NT2/D1 (cell line): ENCODE measurements around the gene ATXN7.

ENCODE experiments used
- SUZ12 ChIP-seq: IDR thresholded peaks from 2 replicates; pipeline ENCODE4 v1.6.1; 2011; ENCODE audit not compliant: insufficient read length, insufficient read depth; ENCODE audit errors: extremely low read depth
- YY1 ChIP-seq: IDR thresholded peaks from 2 replicates; pipeline ENCODE4 v1.6.1; 2011; ENCODE audit not compliant: insufficient read length, insufficient read depth
- ZNF274 ChIP-seq: IDR thresholded peaks from 2 replicates; pipeline ENCODE4 v1.6.1; 2011; ENCODE audit warnings: mild to moderate bottlenecking, low read depth, low read length

DNA sequence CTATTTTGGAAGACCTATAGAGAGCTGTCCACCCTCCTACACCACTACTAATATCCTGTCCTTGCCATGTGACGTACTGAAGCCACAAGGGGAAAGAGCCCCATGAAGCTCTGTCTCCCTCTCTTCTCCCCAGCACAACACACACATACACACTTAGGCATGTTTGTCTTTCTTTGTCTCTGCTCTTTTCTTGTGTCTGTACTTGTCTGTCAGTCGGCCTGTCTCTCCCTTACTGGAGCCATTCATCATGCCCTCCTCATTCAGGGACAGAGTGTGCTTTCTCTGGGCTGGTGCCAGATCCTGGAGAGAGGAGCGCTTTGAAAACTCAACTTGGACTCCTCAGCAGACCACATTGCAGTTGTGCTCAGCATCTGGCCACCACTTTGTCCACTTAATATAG, 112.1 kb downstream of the ATXN7 start:
- TF ChIP-seq ZNF274, result no peak
- no peak for TF ChIP-seq YY1
- no peak for TF ChIP-seq SUZ12
